DOHH2 (cell line): ENCODE data around the gene HCAR2.
"Not testable (repeated sequence)": the region's sequence is repeated elsewhere in the genome, so short reads cannot be mapped to it uniquely, and the experiment has no call there.

Source experiments
- H3F3A ChIP-seq: fragments of 200-600 bp; sonication (generic), shearing (Covaris generic); 2 replicates; pipeline ENCODE4 v1.6.0; 2016; ENCODE audit warnings: antibody characterized with exemption, mild to moderate bottlenecking; ENCODE audit not compliant: control insufficient read depth, insufficient read depth
- H3K27ac ChIP-seq: fragments of 200-600 bp; sonication (generic); 2 replicates; pipeline ENCODE4 v1.5.1; 2014; ENCODE audit warnings: low read depth, mild to moderate bottlenecking, low read length, moderate library complexity
- H3K27me3 ChIP-seq: fragments of 200-600 bp; sonication (generic); 2 replicates; pipeline ENCODE4 v1.6.1; 2014; ENCODE audit warnings: mild to moderate bottlenecking, low read length, mixed read lengths; ENCODE audit not compliant: control insufficient read depth
- H3K36me3 ChIP-seq: fragments of 200-600 bp; sonication (generic); 2 replicates; pipeline ENCODE4 v1.6.1; 2014; ENCODE audit warnings: mild to moderate bottlenecking, low read length, moderate library complexity, mixed read lengths; ENCODE audit not compliant: control insufficient read depth
- H3K4me1 ChIP-seq: fragments of 200-600 bp; sonication (generic); 2 replicates; pipeline ENCODE4 v1.6.1; 2014; ENCODE audit warnings: mild to moderate bottlenecking, low read length, mixed read lengths; ENCODE audit not compliant: control insufficient read depth
- H3K4me2 ChIP-seq: fragments of 200-600 bp; sonication (generic); 2 replicates; pipeline ENCODE4 v1.6.0; 2014; ENCODE audit warnings: mild to moderate bottlenecking, low read length, moderate library complexity
- H3K4me3 ChIP-seq: fragments of 200-600 bp; sonication (generic); 2 replicates; pipeline ENCODE4 v1.5.1; 2014; ENCODE audit warnings: mild to moderate bottlenecking, low read length, mixed read lengths
- H3K79me2 ChIP-seq: fragments of 200-600 bp; sonication (generic); 2 replicates; pipeline ENCODE4 v1.6.1; 2014; ENCODE audit warnings: mild to moderate bottlenecking, low read length, mixed read lengths; ENCODE audit not compliant: control insufficient read depth
- H3K9me2 ChIP-seq: fragments of 200-600 bp; sonication (generic); replicated peaks from 2 replicates; pipeline ENCODE4 v1.6.1; 2014; ENCODE audit warnings: mild to moderate bottlenecking, low read length, mixed read lengths; ENCODE audit not compliant: control insufficient read depth
- H3K9me3 ChIP-seq: fragments of 200-600 bp; sonication (generic); 2 replicates; pipeline ENCODE4 v1.6.1; 2014; ENCODE audit warnings: antibody characterized with exemption, low read length, mixed read lengths; ENCODE audit not compliant: control insufficient read depth, insufficient read depth
- H4K20me1 ChIP-seq: fragments of 200-600 bp; sonication (generic); 2 replicates; pipeline ENCODE4 v1.6.0; 2014; ENCODE audit warnings: low read depth, mild to moderate bottlenecking, antibody characterized with exemption, low read length, moderate library complexity; ENCODE audit not compliant: control insufficient read depth, insufficient read depth
- CTCF ChIP-seq: fragments of 200-600 bp; sonication (generic); IDR thresholded peaks from one replicate; pipeline ENCODE4 v1.5.1; 2014; ENCODE audit warnings: antibody characterized with exemption, mild to moderate bottlenecking, low read depth, low read length; ENCODE audit not compliant: poor library complexity, severe bottlenecking
- EZH2phosphoT487 ChIP-seq: fragments of 200-600 bp; sonication (generic); IDR thresholded peaks from 2 replicates; pipeline ENCODE4 v1.6.1; 2017; ENCODE audit warnings: borderline replicate concordance, mild to moderate bottlenecking, antibody characterized with exemption, low read length, moderate library complexity, mixed read lengths

Gene HCAR2

GRCh38 chr12:122659579-122659978, 43.6 kb downstream of the HCAR2 start:
- H3K9me3 ChIP-seq = no peaks in the 10 kb centered on the region
- H3K27me3 ChIP-seq = no peaks in the 10 kb centered on the region
- no peaks in the 10 kb centered on the region for H3K9me2 ChIP-seq
- H3K4me2 ChIP-seq = no peak overlapping the region
- H3K27ac ChIP-seq = no peak overlapping the region
- H3K4me3 ChIP-seq = no peak overlapping the region
- no peak for TF ChIP-seq EZH2phosphoT487
- TF ChIP-seq CTCF = no peak
- H4K20me1 ChIP-seq = no peaks in the 10 kb centered on the region
- no peaks in the 10 kb centered on the region for H3F3A ChIP-seq
- H3K79me2 ChIP-seq = no peaks in the 10 kb centered on the region
- no peaks in the 10 kb centered on the region for H3K36me3 ChIP-seq
- H3K4me1 ChIP-seq = no peaks in the 10 kb centered on the region

DNA sequence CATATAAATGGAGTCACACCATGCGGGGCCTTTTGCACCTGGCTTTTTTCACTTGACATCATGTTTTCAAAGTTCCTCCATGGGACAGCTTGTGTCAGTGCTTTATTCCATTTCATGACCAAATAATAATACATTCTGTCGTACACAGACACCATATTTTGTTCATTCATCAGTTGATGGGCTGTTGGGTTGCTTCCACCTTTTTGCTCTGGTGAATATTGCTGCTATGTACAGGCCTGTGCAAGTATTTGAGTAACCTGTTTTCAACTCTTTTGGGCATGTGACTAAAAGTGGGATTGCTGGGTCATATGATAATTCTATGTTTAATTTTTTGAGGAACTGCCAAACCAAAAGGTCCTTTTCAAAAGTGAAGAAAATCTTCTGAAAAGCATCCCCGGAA, 46.9 kb downstream of the HCAR2 start:
- Histone ChIP-seq H3F3A (no peaks in the 10 kb centered on the region), H3K36me3 (no peaks in the 10 kb centered on the region), H3K4me2 (no peak overlapping the region), H4K20me1 (no peaks in the 10 kb centered on the region), H3K79me2 (no peaks in the 10 kb centered on the region), H3K4me1 (no peaks in the 10 kb centered on the region), H3K27ac (no peak overlapping the region), H3K27me3 (no peaks in the 10 kb centered on the region), H3K9me2 (no peaks in the 10 kb centered on the region), H3K9me3 (no peaks in the 10 kb centered on the region), H3K4me3 (no peak overlapping the region)
- TF ChIP-seq CTCF (no peak), EZH2phosphoT487 (no peak)

GRCh38 chr12:122653291-122653690, 49.9 kb downstream of the HCAR2 start:
- H3K27ac ChIP-seq, H3F3A ChIP-seq, H3K4me3 ChIP-seq, H3K9me2 ChIP-seq, H3K27me3 ChIP-seq, H3K36me3 ChIP-seq, H4K20me1 ChIP-seq, H3K4me2 ChIP-seq, H3K79me2 ChIP-seq, H3K9me3 ChIP-seq: not testable (repeated sequence)
- peaks cover 12% of the 10 kb centered on the region for H3K4me1 ChIP-seq

DNA sequence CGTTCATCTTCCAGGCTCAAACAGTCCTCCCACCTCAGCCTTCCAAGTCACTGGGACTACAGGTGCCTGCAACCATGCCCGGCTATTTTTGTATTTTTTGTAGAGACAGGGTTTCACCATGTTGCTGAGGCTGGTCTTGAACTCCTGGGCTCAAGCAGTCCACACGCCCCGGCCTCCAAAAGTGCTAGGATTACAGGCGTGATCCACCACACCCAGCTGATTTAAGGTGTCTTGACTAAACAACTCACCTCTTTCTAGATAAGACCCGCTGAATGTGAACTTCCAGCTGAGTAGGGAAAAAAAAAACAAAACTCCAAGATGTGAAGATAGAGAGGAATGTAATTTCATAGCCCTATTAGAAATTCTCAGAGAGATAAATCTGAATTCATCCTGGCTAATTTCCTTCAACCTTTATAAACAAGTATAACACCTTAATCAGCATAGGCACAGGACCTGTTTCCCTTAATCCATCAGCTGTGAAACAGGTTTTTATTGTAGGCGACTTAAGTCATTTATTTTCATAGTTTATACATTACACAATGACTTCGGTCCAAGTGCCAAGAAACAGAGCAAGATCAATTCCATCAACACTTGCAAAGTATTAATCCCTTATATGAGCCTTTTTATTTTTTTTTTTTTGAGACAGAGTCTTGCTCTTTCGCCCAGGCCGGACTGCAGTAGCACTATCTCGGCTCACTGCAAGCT, 51.5 kb downstream of the HCAR2 start:
- H3K79me2 ChIP-seq = no peaks in the 10 kb centered on the region
- no peak overlapping the region for H3K4me2 ChIP-seq
- H3K4me1 ChIP-seq = peaks cover 19% of the 10 kb centered on the region

More for the DNA sequence above, 51.5 kb downstream of the HCAR2 start:
- Histone ChIP-seq H3K27ac (no peak overlapping the region), H3K27me3 (0 out of 2 replicates have a peak, but pooled peaks cover 3% of the 10 kb centered on the region), H3K9me3 (no peaks in the 10 kb centered on the region), H3K36me3 (no peaks in the 10 kb centered on the region), H3F3A (no peaks in the 10 kb centered on the region), H4K20me1 (no peaks in the 10 kb centered on the region), H3K4me3 (no peak overlapping the region), H3K9me2 (no peaks in the 10 kb centered on the region)
- TF ChIP-seq EZH2phosphoT487 (no peak), CTCF (no peak)
